SKM-1 treated with dmso at 0.1 percent for 144 hours (cell line): Measurements from ENCODE around the gene PHKG2.

Experiments used
- DNase-seq: peaks from one replicate; lab custom pipeline; 2025; ENCODE audit not compliant: unreplicated experiment; lab: John Stamatoyannopoulos, UW

Gene PHKG2

DNA sequence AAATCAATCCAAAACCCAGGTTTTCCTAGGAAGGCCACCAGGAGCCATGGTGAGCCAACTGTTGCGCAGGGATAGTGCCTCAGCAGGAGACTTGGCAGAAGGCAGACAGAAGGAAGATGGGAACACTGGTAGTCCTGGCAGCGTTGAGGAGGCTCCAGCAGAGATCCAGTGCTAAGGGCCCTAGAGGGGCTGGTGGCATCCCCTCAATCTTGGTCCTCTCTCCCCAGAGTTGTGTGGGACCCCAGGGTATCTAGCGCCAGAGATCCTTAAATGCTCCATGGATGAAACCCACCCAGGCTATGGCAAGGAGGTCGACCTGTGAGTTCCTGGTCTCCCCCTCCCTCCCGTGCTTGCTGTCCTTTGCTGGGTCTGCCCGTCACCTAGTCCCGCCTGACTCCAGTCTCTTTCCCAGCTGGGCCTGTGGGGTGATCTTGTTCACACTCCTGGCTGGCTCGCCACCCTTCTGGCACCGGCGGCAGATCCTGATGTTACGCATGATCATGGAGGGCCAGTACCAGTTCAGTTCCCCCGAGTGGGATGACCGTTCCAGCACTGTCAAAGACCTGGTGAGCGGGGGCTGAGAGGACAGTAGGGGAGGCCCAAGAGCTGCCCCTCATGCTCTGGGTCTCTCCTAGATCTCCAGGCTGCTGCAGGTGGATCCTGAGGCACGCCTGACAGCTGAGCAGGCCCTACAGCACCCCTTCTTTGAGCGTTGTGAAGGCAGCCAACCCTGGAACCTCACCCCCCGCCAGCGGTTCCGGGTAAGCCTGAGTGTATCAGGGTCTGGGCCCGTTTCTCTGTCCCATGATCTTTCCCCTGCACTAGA, 7.9 kb downstream of the PHKG2 start:
- no peak for DNase-seq

DNA sequence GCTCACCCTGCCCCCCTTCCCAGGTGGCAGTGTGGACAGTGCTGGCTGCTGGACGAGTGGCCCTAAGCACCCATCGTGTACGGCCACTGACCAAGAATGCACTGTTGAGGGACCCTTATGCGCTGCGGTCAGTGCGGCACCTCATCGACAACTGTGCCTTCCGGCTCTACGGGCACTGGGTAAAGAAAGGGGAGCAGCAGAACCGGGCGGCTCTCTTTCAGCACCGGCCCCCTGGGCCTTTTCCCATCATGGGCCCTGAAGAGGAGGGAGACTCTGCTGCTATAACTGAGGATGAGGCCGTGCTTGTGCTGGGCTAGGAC, 8.5 kb downstream of the PHKG2 start:
- DNase-seq, result no peak

DNA sequence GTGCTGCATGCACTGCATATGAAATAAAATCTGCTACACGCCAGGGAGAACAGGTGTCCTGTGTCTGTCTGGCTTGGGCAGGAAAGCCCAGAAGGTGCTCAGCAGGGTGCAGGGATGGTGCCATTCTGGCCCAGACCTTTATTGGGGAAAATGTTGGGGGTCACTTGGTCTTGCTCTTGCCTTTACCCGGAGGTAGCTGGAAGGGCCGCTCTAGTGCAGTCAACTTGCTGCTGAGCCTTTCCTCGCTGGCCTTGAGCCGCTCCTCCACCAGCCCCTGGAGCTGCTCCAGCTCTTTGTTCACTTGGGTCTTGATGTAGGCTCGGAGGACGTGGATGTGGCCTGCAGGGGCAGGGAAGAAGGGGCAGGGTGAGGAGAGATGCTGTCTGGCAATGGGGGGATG, 9.1 kb downstream of the PHKG2 start:
- DNase-seq, result no peak

DNA sequence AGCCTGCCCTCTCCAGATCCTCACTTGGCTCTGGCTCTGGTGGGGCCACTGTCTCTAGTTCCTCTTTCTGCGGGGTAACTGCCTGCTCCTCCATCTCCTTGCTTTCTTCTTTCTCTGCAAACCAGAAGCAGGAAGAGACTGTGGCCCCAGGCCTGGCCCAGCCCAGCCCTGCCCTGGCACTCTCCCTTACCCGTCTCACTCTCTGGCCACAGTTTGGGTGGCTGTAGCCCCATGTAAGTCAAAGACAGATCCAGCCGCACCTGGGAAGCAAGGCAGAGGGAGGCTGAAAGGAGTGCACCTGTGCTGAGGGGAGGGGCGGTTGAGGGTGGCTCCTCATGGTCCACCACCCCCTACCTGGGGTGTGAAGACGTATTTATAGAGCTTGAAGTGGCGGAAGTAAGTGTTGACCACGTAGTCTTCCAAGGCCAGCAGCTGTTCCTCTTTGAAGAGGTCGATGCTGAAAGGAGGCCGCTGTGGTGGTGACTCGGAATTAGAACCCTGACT, 10.8 kb downstream of the PHKG2 start:
- peak; percentile 89 for DNase-seq

DNA sequence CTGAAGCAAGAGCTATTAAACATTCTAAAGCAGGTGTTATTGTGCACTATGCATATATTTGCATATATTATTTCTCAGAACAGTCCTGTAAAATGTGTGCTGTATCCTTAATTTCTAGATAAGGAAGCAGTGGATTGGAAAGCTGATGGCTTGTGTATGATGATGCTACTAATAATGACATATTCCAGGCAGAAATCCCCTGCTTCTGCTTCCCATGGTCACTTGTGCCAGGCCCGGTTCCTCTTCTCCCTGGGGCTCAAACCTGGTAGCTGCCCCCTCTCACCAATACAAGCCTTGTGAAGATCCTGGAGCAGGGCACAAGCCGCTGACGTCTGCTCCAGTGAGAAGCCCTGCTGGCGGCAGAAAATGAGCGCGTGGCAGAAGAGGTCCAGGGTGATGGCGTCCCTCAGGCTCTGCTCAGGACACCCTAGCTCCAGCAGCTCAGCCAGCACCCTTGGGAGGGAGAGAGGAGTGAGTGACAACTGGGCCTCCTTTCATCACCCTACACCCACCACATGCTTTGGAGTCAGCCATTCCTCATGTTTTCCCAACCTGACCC, 11.9 kb downstream of the PHKG2 start:
- no peak for DNase-seq

DNA sequence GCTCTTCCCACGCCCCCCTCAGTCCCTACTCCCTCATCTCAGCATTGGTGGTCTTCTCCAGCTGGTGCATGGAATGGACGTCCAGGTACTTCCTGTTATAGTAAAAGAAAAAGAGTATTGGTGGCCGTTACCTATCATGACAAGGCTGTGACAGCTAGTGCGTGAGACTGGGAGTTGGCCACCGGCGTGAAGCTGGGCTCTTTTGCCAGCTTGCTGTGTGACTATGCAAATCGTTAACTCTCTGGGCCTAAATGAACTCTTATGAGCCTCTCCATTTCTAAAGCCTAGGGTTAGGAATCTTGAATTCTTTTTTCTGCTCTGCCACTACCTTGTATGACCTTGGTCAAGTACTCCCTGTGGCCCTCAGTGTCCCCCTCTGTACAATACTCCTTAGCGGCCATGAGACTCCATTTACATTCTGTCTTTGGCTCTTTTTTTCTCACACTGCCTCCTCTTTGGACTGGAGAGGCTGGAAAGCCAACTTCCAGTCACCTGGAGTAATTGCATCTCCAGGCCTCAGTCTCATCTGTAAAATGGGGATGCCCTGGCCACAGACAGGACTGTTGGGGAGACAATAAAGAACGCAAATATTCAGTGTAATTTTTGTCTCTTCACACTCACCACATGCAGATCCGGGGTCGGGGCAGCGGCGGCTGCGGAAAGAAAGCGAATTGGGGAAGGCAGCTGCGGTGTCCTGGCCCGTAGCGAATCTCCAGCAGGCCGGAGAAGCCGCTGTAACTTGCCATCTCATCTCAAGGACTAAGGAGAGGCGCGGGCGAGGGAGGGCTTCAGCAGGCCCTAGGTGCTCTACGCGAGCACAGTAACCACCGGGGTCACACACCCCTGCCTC, 12.6 kb downstream of the PHKG2 start:
- DNase-seq, result no peak

DNA sequence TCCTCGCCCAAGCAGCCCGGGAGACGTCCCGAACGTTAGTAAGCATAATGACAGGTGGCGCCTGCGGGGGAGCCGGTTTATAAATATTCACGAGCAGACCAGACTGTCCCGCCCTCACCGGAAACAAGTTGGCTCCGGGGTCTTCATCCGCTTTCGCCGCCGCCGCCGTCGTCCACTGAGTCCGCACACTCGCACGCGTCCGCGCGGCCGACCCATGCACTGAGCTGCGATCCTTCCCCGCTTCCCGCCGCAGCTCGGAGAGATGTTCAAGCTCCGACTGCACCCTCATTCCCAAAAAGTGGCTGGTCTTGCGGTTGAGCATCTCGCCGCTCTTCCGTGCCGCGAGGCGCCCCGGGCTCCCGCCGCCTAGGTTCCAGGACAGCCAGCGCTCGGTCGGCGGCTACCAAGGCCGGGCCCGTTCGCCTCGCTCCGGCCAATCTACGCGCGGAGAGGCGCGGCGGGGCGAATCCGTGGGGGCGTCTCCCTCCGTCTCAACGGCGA, 13.3 kb downstream of the PHKG2 start:
- DNase-seq, result no peak

DNA sequence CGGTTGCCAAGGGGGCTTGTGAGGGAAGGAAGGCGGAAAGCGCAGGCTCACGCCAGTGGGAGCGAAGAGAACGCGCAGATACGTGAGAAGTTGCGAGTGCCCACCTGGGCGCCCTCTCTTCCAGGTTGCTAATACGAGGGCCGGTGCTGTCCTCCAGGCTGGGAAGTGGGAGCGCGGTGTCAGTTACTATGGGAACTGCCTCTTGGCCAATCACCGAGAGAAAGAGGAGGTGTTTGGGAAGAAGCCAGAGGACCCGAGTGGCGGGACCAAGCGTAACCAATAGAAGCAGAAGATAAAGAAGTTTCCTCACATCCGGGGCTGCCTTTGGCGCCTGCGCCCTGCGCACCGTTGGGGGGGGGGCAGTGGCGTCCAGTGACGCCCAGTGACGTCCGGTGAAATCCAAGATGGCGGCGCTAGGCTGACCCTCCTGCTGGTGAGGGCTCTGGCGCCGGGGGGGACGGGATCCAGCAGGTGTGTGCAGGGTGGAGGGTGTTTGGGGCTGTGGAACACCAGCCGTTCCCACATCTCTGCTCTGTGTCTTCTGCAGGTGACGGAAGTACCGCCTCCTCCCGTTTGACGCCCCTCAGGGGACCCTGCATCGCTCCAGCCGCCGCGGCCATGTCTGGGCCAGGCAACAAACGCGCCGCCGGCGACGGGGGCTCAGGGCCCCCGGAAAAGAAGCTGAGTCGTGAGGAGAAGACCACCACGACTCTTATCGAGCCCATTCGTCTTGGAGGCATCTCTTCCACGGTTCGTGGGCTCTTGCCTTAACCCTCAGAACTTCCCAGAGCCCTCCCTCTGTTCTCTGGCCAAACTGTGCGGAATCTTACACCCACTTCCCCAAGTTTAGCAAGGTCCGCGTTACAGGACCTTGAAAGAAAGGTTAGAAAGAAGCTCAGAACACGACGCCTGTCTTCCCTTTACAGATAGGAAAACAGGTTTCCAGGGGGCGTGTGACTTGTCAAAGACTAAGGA, 14.0 kb downstream of the PHKG2 start, which contains the start of the genes CFAP119 and RNF40:
CFAP119 (minus strand) TSS at position 135 of the 975 bp plus-strand sequence. CDS start 314 bp downstream, outside the sequence.
RNF40 (plus strand) TSS at position 395 of the 975 bp plus-strand sequence; CDS start at position 619, 224 bp downstream.
- peak; percentile 98 for DNase-seq

DNA sequence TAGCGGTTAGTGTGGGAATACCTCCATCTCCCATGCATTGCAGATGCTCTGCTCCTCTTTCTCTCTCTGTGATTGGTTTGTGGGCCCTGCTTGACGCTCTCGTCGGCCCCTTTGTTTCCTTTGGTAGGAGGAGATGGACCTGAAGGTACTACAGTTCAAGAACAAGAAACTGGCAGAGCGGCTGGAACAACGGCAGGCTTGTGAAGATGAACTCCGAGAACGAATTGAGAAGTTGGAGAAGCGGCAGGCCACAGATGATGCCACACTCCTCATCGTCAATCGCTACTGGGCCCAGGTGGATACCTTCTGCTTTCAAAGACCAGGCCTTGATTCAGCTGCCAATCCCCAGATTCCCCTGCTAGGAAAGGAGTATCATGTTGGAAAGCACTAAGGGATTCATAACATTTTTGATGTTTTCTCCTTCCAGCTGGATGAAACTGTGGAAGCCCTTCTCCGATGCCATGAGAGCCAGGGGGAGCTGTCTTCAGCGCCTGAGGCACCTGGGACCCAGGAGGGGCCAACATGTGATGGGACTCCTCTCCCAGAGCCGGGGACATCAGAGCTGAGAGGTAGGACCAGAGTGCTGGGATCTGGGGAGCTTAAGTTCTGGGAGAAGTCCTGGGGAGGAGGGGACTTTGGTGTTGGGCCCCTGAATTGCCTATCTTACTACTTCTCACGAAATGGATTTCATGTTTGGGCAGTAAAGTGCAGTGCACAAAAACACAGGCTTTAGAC, 14.9 kb downstream of the PHKG2 start:
- no peak for DNase-seq

DNA sequence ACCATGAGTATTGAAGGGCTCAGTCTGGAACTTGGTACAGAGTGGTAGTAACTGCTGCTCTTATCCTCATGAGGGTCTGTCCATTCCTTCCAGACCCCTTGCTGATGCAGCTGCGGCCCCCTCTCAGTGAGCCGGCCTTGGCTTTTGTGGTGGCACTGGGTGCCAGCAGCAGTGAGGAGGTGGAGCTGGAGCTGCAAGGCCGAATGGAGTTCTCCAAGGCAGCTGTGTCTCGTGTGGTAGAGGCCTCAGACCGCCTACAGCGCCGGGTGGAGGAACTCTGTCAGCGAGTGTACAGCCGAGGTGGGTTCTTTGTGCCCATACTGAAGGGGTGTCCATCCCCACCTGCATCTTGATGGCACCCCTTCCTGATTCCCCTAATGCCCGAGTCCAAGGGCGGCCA, 15.9 kb downstream of the PHKG2 start:
- DNase-seq, result no peak

DNA sequence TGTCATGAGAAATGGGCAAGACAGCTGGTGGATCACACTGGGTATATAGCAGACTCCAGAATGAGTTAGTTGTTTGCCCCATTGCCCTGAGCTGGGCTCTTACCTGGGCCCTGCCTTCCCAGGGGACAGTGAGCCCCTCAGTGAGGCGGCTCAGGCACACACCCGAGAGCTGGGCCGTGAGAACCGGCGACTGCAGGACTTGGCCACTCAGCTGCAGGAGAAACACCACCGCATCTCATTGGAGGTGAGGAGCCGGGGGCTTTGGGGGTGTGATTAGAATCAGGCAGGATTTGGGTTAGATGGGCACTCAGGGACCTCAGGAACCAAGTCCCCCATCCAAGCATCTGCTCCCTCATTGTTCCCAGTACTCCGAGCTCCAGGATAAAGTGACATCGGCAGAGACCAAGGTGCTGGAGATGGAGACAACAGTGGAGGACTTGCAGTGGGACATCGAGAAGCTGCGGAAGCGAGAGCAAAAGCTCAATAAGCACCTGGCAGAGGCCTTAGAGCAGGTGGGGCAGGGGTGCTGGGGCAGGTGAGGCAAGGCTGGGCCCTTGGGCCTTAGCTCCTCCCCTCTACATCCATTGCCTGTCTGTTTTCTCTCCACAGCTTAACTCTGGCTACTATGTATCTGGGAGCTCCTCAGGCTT, 16.7 kb downstream of the PHKG2 start:
- DNase-seq, result no peak

DNA sequence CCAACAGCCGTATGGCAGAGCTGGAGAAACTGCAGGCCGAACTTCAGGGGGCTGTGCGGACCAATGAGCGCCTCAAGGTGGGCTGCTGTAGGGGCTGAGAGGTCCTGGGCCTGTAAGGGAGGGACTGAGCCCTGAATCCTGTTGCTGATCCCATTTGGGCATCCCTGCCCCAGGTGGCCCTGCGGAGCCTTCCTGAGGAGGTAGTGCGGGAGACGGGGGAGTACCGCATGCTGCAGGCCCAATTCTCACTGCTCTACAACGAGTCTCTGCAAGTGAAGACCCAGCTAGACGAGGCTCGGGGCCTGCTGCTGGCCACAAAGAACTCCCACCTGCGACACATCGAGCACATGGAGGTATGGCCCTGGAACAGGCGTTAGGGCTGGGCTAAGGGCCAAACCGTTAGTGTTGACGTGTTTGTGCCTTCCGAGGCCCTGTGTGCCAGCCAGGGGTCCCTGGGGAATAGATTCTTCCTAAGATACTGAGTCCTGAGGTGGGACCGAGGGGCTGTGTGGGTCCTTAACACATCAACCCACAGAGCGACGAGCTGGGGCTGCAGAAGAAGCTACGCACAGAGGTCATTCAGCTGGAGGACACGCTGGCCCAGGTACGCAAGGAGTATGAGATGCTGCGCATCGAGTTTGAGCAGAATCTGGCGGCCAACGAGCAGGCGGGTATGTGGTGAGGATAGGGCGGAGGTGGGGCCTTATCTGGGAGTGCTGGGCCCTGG, 18.1 kb downstream of the PHKG2 start:
- DNase-seq, result no peak

DNA sequence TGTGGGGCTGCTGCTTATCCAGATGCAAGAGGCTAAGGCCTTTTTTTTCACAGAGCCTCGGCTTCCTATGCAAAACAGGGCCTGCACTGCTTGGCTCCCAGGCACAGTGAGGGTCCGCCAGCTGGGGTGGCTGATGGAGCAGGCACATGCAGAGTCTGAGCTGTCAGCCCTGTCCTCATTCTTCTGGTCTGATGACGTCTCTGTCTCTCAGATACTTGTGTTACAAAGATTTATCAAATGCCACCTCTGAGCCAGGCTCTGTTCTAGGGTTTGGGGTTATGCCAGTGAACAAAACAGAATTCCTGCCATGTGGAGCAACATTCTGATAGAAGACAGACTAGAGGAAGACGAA, 18.7 kb downstream of the PHKG2 start:
- no peak for DNase-seq

DNA sequence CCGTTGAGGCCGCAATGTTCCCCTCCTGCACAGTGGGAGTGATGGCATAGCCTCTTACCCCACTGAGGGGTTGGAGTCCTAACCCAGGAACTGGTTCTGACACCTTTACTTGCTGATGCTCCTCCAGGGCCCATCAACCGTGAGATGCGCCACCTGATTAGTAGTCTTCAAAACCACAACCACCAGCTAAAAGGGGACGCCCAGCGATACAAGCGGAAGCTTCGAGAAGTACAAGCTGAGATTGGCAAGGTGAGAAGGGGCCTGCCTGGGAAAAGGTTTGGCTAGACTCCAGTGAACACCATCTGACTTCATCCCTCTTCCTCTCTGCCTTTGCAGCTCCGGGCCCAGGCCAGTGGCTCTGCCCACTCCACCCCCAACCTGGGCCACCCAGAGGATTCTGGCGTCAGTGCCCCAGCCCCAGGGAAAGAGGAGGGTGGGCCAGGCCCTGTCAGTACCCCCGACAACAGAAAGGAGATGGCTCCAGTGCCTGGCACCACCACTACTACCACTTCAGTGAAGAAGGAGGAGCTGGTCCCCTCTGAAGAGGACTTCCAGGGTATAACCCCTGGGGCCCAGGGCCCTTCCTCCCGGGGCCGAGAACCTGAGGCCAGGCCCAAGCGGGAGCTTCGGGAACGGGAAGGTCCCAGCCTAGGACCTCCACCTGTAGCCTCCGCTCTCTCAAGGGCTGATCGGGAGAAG, 19.7 kb downstream of the PHKG2 start:
- no peak for DNase-seq

DNA sequence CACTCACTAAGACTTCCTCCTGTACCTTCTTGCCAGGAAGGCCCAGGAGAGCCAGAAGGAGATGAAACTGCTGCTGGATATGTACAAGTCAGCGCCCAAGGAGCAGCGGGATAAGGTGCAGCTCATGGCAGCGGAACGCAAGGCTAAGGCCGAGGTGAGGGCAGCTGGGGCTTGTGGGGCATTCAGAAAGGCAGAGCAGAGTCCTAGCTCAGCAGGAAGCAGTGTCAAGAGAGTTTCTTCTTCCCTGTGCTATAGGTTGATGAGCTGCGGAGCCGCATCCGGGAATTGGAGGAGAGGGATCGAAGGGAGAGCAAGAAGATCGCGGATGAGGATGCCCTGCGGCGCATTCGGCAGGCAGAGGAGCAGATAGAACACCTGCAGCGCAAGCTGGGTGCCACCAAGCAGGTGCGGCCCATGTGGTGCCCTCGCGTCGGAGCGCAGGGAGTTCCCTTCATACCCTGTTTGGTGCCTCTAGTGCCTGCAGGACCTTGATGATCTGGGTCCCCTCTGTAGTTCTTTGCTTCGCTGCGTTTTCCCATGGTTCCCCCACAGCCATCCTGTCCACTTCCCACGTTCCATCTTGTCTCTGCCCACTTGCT, 20.5 kb downstream of the PHKG2 start:
- no peak for DNase-seq

DNA sequence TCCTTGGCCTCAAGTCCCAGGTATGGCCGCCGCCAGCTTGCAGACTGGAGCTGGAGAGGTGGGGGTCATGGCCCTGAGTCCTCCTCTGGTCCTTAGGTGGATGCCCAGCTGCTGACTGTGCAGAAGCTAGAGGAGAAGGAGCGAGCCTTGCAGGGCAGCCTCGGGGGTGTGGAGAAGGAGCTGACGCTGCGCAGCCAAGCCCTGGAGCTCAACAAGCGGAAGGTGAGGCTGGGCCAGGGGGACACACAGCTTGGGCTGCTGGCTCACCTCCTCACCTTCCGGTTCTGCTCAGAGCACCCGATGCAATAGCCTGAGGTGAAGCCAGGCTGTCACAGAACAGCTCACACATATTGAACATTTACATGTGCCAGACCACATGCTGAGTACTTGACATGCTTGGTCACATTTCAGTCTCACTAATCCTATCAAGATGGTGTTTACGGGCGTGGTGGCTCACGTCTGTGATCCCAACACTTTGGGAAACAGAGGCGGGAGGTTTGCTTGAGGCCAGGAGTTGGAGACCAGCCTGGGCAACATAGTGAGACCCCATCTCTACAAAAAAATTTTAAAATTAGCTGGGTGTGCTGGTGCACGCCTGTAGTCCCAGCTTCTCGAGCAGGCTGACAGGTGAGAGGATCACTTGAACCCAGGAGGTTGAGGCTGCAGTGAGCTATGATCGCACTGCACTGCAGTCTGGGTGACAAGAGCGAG, 21.3 kb downstream of the PHKG2 start:
- no peak for DNase-seq

DNA sequence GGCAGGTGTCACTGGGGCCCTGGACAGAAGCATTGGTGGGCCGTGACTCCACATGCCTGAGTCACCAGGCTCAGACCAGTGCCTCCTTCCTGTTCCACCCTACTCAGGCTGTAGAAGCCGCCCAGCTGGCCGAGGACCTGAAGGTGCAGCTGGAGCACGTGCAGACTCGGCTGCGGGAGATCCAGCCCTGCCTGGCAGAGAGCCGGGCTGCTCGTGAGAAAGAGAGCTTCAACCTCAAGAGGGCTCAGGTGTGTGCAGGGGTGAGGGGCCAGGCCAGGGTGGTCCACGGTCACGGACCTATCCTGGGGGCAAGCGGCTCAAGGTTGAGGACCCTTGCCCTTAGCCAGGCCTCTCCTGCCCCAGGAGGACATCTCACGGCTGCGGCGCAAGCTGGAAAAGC, 23.5 kb downstream of the PHKG2 start:
- no peak for DNase-seq
